ENCODE results near the gene LRRC19. TPM values are rescaled to one million over a fixed set of nuclear protein-coding genes. Genes with fewer than 3 reads are reported as not detected.

Gene LRRC19
- total RNA-seq, 1 experiment from 2014 or later, result not detected

- ChIA-PET RAD21 (ENCODE audit: low non-redundant PET in 1 of 2, low total read pairs in 2 of 2, uncharacterized antibody in 2 of 2, unreplicated experiment in 2 of 2) (no interaction called here), POLR2A (no interaction called here), CTCF (no interaction called here)
- Histone ChIP-seq H3K9ac (ENCODE audit: low read length) (no peak overlapping the region), H3K27ac (ENCODE audit: low read depth, low read length) (no peak overlapping the region), H4K20me1 (ENCODE audit: insufficient read depth) (no peaks in the 10 kb centered on the region), H3K9me2 (ENCODE audit: insufficient read depth) (no peaks in the 10 kb centered on the region), H3K4me1 (ENCODE audit: control insufficient read depth in 1 of 2, insufficient read depth in 2 of 2, low read length in 2 of 2) (no peaks in the 10 kb centered on the region), H3K4me3 (replicated peaks in 1 of 2; ENCODE audit: low read depth in 1 of 2, low read length in 2 of 2) (no peak overlapping the region), H3K4me2 (ENCODE audit: low read length) (no peak overlapping the region), H3K9me3 (ENCODE audit: control insufficient read depth in 1 of 2, insufficient read depth in 1 of 2, low read depth in 1 of 2, low read length in 2 of 2) (no peaks in the 10 kb centered on the region), H3K27me3 (ENCODE audit: insufficient read depth, low read length) (no peaks in the 10 kb centered on the region), H3K79me2 (ENCODE audit: insufficient read depth, low read length) (no peaks in the 10 kb centered on the region), H2AFZ (ENCODE audit: low read depth, low read length, poor library complexity, severe bottlenecking) (no peak overlapping the region), H3K36me3 (ENCODE audit: control insufficient read depth in 1 of 2, insufficient read depth in 2 of 2, low read length in 2 of 2) (0 out of 4 replicates have a peak, but pooled peaks cover 0 to 2% of the 10 kb centered on the region in 2 experiments)
- intact Hi-C loops (cut with micrococcal nuclease), result no loop called here
- DNase-seq (ENCODE audit: low read depth, low spot score) (no peak), ATAC-seq (no peak)
- BruUV-seq (replicated peaks), result no TSS peak
- no peak for TF ChIP-seq CEBPB (IDR thresholded peaks at IDR 0.05; ENCODE audit: low read depth)
- TF ChIP-seq SIN3A (IDR thresholded peaks at IDR 0.05; ENCODE audit: low read depth), result no peak
- TF ChIP-seq RAD21 (IDR thresholded peaks at IDR 0.05; ENCODE audit: low read depth), result no peak
- no peak for TF ChIP-seq FOSL1 (IDR thresholded peaks at IDR 0.05; ENCODE audit: low read depth)
- no peak for TF ChIP-seq ELF1 (IDR thresholded peaks at IDR 0.05; ENCODE audit: borderline replicate concordance, low read depth)
- TF ChIP-seq ZBTB33 (IDR thresholded peaks at IDR 0.05; ENCODE audit: extremely low read depth, insufficient replicate concordance, low read length), result no peak
- TF ChIP-seq TCF7L2 (IDR thresholded peaks at IDR 0.05; ENCODE audit: borderline replicate concordance, extremely low read depth, insufficient read depth, insufficient read length), result no peak
- no peak for TF ChIP-seq POLR2AphosphoS5 (IDR thresholded peaks at IDR 0.05; ENCODE audit: low read depth, low read length)
- no peak for TF ChIP-seq REST (IDR thresholded peaks at IDR 0.05; ENCODE audit: low read depth)
- TF ChIP-seq CTCF (IDR thresholded peaks at IDR 0.05 in 2 of 3, conservative IDR thresholded peaks at IDR 0.05 in 1 of 3; ENCODE audit: borderline replicate concordance in 1 of 3, insufficient read depth in 1 of 3, low read depth in 2 of 3, low read length in 2 of 3), result no peak
Measured at GRCh38 chr9:27041746-27042145, 36.3 kb upstream of the LRRC19 start.

Data from HCT116 (cell line).